ENCODE measurements around the gene HDDC3.

DNA sequence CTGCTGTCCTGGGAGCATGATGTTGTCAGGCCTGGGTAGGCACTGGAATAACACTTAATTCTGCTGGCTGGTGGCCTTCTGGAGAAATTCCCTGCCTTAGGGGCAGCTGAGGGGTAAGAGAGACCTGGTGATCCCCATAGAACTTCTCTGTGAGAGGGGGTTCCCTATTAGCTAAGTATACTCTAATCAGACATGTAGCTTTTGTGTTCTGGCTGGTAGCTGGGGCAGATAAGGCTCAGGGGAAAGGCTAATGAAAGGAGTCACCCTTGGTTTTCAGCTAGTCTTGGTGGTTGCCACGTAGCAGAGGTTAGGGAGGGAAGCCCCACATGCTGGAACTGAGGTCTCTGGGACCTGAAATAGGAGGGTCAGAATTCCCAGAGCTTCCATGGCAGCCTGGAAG, 952 bp upstream of the HDDC3 start:
- TF ChIP-seq, protein P1, sequence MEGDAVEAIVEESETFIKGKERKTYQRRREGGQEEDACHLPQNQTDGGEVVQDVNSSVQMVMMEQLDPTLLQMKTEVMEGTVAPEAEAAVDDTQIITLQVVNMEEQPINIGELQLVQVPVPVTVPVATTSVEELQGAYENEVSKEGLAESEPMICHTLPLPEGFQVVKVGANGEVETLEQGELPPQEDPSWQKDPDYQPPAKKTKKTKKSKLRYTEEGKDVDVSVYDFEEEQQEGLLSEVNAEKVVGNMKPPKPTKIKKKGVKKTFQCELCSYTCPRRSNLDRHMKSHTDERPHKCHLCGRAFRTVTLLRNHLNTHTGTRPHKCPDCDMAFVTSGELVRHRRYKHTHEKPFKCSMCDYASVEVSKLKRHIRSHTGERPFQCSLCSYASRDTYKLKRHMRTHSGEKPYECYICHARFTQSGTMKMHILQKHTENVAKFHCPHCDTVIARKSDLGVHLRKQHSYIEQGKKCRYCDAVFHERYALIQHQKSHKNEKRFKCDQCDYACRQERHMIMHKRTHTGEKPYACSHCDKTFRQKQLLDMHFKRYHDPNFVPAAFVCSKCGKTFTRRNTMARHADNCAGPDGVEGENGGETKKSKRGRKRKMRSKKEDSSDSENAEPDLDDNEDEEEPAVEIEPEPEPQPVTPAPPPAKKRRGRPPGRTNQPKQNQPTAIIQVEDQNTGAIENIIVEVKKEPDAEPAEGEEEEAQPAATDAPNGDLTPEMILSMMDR (conservative IDR thresholded peaks at IDR 0.05; ENCODE audit: low read depth, low read length), result no peak
- TF ChIP-seq EZH2 (IDR thresholded peaks at IDR 0.05; ENCODE audit: low read length, unreplicated experiment) (no peak), EZH2phosphoT487 (IDR thresholded peaks at IDR 0.05; ENCODE audit: borderline replicate concordance, low read length) (no peak)
